ENCODE measurements around the gene SLC25A15. TPM values are rescaled to one million over a fixed set of nuclear protein-coding genes. Genes with fewer than 3 reads are reported as not detected.

Gene SLC25A15
- total RNA-seq, 3 donors from 2014 or later (not counting 1 experiment from before 2014, with no cell fraction given) = 4.0 to 6.0 (median 5.8) TPM

GRCh38 chr13:40812724-40813445, 23.5 kb downstream of the SLC25A15 start:
- Mint-ChIP-seq H3K27me3 (ENCODE audit: low read depth in 2 of 2) (no peaks in the 10 kb centered on the region), H3K4me1 (no peaks in the 10 kb centered on the region), H3K27ac (peak overlapping the region in 1 of 2 donors; percentile 16), H3K36me3 (peaks cover 15% of the 10 kb centered on the region), H3K9me3 (no peaks in the 10 kb centered on the region), H3K4me3 (no peak overlapping the region)
- 99% methylated on average over 6 of the region's 6 CpGs for WGBS (ENCODE audit: insufficient coverage)
- ATAC-seq (no peak), DNase-seq (no peak)
- peaks cover 3% of the 10 kb centered on the region for H3K4me1 ChIP-seq (ENCODE audit: control insufficient read depth, insufficient read depth, low read length)
- intact Hi-C loops (cut with micrococcal nuclease) = no loop called here
- no peak overlapping the region for H3K27ac ChIP-seq (ENCODE audit: low read length)
- H3K9me3 ChIP-seq (ENCODE audit: control insufficient read depth, insufficient read depth, low read length) = no peaks in the 10 kb centered on the region
- TF ChIP-seq, protein P1, sequence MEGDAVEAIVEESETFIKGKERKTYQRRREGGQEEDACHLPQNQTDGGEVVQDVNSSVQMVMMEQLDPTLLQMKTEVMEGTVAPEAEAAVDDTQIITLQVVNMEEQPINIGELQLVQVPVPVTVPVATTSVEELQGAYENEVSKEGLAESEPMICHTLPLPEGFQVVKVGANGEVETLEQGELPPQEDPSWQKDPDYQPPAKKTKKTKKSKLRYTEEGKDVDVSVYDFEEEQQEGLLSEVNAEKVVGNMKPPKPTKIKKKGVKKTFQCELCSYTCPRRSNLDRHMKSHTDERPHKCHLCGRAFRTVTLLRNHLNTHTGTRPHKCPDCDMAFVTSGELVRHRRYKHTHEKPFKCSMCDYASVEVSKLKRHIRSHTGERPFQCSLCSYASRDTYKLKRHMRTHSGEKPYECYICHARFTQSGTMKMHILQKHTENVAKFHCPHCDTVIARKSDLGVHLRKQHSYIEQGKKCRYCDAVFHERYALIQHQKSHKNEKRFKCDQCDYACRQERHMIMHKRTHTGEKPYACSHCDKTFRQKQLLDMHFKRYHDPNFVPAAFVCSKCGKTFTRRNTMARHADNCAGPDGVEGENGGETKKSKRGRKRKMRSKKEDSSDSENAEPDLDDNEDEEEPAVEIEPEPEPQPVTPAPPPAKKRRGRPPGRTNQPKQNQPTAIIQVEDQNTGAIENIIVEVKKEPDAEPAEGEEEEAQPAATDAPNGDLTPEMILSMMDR (IDR thresholded peaks at IDR 0.05) = no peak
- no peaks in the 10 kb centered on the region for H3K27me3 ChIP-seq (ENCODE audit: control insufficient read depth, insufficient read depth, low read length)
- H3K36me3 ChIP-seq (ENCODE audit: control insufficient read depth, insufficient read depth, low read length) = peaks cover 8% of the 10 kb centered on the region
- H3K4me3 ChIP-seq (ENCODE audit: low read length) = no peak overlapping the region

DNA sequence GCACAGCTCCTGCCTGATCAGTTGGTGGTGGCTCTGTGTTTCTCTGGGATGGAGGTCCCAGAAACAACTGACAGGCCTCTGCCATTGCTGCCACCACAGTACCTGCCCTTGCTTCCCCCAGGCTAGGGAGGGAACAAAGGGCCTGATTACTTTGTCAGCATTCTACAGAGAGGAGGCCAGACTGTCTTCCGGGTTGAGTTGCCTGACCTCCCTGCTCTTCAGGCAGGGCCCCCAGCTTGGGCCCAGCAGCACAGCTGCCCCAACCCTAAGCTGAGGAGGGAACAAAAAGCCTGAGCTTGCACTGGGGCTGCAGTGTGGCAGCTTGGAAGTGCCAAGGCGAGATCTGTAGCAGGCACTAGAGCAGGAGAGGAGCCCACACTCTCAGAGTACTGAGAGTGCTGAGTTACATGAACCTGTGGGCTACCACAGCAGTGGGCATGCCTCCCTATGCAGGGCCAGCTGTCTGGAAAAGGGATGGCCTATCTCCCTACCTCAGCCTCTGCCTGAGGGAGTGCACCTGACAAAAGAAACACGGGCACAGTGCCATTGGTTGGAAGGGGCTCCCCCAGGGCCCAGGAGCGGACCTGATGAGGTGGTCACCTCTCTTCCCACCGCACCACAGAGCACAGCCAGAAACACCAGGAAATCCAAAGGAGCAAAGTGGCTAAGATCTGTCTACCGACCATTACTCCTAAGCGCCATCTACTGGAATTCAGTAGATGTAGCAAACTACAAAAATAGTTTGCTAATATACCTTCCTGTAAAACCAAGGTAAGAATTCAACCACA, 24.4 kb downstream of the SLC25A15 start:
- Mint-ChIP-seq H3K36me3 (peaks cover 15% of the 10 kb centered on the region), H3K27ac (no peak overlapping the region), H3K27me3 (ENCODE audit: low read depth in 2 of 2) (no peaks in the 10 kb centered on the region), H3K4me3 (no peak overlapping the region), H3K9me3 (no peaks in the 10 kb centered on the region), H3K4me1 (no peaks in the 10 kb centered on the region)
- H3K36me3 ChIP-seq (ENCODE audit: control insufficient read depth, insufficient read depth, low read length) = peaks cover 8% of the 10 kb centered on the region
- H3K9me3 ChIP-seq (ENCODE audit: control insufficient read depth, insufficient read depth, low read length) = no peaks in the 10 kb centered on the region
- ATAC-seq = peak; percentile 57 to 66 (median 64)
- WGBS (ENCODE audit: insufficient coverage) = 87% methylated on average over 7 of the region's 7 CpGs
- H3K27ac ChIP-seq (ENCODE audit: low read length) = no peak overlapping the region
- no peak overlapping the region for H3K4me3 ChIP-seq (ENCODE audit: low read length)
- H3K4me1 ChIP-seq (ENCODE audit: control insufficient read depth, insufficient read depth, low read length) = peaks cover 3% of the 10 kb centered on the region
- no peaks in the 10 kb centered on the region for H3K27me3 ChIP-seq (ENCODE audit: control insufficient read depth, insufficient read depth, low read length)
- TF ChIP-seq, protein P1 (IDR thresholded peaks at IDR 0.05) = peak; percentile 46
- intact Hi-C loops (cut with micrococcal nuclease) = loop anchor here (1.0 kb wide), 1 partner anchor 37 kb away; no protein-coding TSS in a partner anchor
- peak in 1 of 2 donors; percentile 43 for DNase-seq

DNA sequence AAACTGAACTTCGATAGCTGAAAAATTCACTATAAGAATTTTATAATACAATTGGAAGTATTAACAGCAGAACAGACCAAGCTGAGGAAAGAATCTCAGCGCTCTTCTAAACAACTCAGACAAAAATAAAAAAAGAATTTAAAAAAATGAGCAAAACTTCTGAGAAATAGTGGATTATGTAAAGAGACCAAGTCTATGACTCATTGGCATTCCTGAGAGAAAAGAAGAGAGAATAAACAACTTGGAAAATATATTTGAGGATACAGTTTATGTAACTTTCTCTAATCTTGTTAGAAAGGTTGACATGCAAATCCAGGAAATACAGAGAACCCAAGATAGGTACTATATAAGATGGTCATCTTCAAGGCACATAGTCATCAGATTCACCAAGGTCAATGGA, 25.4 kb downstream of the SLC25A15 start:
- peaks cover 15% of the 10 kb centered on the region for H3K36me3 Mint-ChIP-seq
- H3K9me3 Mint-ChIP-seq = no peaks in the 10 kb centered on the region
- intact Hi-C loops (cut with micrococcal nuclease) = loop anchor here (1.0 kb wide), 1 partner anchor 38 kb away; no protein-coding TSS in a partner anchor

More for the DNA sequence above, 25.4 kb downstream of the SLC25A15 start:
- H3K27ac Mint-ChIP-seq = no peak overlapping the region
- no peaks in the 10 kb centered on the region for H3K4me1 Mint-ChIP-seq
- ATAC-seq (no peak), DNase-seq (no peak)
- Histone ChIP-seq H3K27ac (ENCODE audit: low read length) (no peak overlapping the region), H3K4me3 (ENCODE audit: low read length) (no peak overlapping the region), H3K27me3 (ENCODE audit: control insufficient read depth, insufficient read depth, low read length) (no peaks in the 10 kb centered on the region), H3K9me3 (ENCODE audit: control insufficient read depth, insufficient read depth, low read length) (no peaks in the 10 kb centered on the region), H3K4me1 (ENCODE audit: control insufficient read depth, insufficient read depth, low read length) (peaks cover 3% of the 10 kb centered on the region), H3K36me3 (ENCODE audit: control insufficient read depth, insufficient read depth, low read length) (peaks cover 8% of the 10 kb centered on the region)
- no peaks in the 10 kb centered on the region for H3K27me3 Mint-ChIP-seq (ENCODE audit: low read depth in 2 of 2)
- no CpG with 5 or more reads among the region's 2 CpGs for WGBS (ENCODE audit: insufficient coverage)
- no peak overlapping the region for H3K4me3 Mint-ChIP-seq
- TF ChIP-seq, protein P1 (IDR thresholded peaks at IDR 0.05) = no peak

All from natural killer cell (primary cell).